ENCODE results near the gene UBA6.
A peak's percentile ranks its signal among the peaks of the same experiment; 100 is the strongest.
"Not testable (repeated sequence)": the region's sequence is repeated elsewhere in the genome, so short reads cannot be mapped to it uniquely, and the experiment has no call there.

UBA6 gene

GRCh38 chr4:67713529-67714247 is 12.7 kb upstream of the UBA6 start:
- no peak for DNase-seq

- no peak for DNase-seq
Measured at GRCh38 chr4:67712650-67713528, 11.9 kb upstream of the UBA6 start.

GRCh38 chr4:67712000-67712625 is 11.2 kb upstream of the UBA6 start:
- no peak for DNase-seq

DNA sequence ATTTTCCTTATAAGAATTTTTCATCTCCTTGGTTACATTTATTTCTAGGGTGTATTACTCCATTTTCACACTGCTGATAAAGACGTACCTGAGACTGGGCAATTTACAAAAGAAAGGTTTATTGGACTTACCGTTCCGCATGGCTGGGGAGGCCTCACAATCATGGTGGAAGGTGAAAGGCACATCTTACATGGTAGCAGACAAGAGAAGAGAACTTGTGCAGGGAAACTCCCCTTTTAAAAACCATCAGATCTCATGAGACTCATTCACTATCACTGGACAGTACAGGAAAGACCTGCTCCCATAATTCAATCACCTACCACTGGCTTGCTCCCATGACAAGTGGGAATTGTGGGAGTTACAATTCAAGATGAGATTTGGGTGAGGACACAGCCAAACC is 5.7 kb upstream of the UBA6 start:
- DNase-seq = not testable (repeated sequence)

DNA sequence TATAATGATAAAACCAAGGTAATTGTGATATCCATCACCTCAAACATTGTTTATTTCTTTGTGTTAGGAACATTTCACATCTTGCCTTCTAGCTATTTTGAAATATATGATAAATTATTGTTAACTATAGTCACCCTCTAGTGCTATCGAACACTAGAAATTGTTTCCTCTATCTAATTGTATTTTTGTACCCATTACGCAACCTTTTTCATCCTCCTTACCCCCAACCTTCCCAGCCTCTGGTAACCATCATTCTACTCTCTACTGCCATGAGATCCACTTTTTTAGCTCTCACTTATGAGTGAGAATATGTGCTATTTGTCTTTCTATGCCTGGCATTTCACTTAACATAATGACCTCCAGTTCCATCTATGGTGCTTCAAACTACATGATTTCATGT is 3.9 kb upstream of the UBA6 start:
- no peak for DNase-seq

DNA sequence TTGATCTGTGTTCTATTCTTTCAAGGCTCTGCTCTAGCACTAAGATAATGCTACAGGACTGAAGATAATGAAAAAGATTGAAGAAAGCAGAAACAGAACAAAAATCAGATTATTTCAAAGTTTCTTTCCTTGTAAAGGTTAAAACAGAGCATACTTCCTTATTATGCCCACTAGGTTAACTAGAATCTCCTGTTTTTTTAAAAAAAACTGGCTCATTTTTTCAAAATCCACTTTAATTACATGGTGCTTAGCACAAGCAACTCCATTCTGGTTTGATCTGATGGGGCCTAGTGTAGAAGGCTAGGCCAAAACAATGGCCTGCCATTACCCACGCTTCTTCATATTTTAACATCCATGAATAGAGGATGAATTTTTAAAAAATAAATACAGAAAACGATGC is 1.2 kb upstream of the UBA6 start:
- DNase-seq = no peak

GRCh38 chr4:67701517-67701850 is 529 bp upstream of the UBA6 start:
- DNase-seq = no peak

- peak in 2 of 5 experiments; percentile 10 to 63 for DNase-seq
Measured at GRCh38 chr4:67700116-67700737, 728 bp downstream of the UBA6 start.

GRCh38 chr4:67699603-67700002 is 1.4 kb downstream of the UBA6 start:
- no peak for DNase-seq

DNA sequence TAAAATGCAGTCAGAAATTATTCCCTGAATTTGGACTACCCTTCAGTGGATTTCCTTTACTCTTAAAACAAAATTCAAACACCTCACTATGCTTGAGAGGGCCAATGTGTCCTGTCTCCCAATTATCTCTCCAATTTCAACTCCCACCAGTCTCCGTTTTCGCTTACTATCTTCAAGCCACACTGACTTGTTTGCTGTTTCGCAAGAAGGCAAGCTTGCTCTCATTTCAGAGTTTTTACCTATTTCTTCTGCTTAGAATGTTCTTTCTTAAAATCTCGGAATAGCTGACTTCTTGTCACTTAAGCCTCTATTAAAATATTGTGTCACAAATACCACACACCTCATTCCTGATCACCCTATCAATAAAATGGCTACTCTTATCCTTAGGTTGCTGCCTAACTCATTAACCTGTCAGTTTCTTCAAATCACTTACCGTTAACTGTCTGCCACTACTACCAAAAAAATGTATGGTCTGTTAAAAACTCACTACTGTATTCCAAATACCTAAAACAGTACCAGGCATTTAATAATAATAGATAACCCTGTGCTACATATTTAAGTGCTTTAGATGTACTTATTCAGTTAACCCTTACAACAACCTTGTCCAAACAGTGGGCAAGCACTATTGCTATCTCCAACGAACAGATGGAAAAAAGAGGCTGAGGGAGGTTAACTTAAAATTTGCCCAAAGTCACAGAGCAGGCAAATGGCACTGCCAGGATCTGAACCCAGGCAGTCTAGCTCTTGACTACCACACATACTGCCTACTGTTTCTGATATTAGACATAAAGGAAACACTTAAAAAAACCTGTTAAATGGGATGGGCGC is 2.9 kb downstream of the UBA6 start:
- DNase-seq = no peak

DNA sequence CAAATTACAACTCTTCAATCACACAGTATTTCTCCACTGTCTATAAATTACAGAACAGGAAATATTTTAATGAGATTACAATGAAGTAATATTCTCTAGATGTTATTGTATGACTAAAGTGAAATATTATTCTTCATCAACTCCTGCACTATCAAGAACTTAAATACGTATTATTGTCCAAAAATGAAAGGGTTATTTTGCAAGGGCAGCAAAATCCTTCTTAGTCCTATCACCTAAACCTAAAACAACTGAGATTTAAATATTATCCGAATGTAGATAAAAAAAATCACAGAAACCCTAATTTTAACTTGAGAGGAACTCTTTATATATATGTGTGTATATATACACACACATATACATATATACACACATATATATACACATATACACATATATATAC is 4.9 kb downstream of the UBA6 start:
- no peak for DNase-seq

DNA sequence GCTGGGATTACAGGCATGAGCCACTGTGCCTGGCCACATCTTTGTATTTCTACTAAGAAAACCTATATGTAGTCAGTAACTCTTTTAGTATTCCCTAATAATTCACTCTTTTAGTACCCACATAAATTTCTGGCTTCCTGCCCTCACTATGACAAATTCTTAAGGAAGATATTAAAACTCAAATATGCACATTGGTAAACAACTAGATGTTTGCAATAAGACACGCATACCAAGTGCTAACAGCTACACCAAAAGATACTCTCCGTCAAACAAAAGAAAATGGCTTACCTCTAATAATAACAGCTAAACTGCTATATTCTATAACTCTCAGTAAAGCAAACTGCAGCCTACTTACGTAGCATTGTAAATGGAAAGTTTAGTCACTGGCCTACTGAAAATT is 6.3 kb downstream of the UBA6 start:
- DNase-seq = no peak

DNA sequence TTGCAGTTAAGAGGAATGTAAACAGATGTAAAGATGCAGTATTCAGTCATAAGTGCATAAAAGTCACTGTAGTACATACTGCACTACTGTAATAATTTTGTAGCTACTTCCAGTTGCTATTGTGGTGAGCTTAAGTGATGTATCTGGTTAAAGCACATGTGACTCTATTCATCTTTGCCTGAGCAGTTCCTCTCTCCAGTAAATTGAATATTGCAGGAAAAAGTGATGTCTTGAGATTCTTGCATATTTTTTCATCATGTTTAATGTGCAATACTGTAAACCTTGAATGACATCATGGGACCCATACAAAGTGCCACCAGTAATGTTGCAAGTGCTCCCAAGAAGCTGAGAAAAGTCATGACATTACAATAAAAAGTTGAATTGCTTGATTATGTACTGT is 9.6 kb downstream of the UBA6 start:
- no peak for DNase-seq

- DNase-seq = no peak
Measured at GRCh38 chr4:67687636-67688035, 13.3 kb downstream of the UBA6 start.

GRCh38 chr4:67685532-67685859 is 15.5 kb downstream of the UBA6 start:
- no peak for DNase-seq

- DNase-seq = peak in 1 of 5 experiments; percentile 57
Measured at GRCh38 chr4:67684839-67685531, 16.0 kb downstream of the UBA6 start.

GRCh38 chr4:67682266-67682665 is 18.7 kb downstream of the UBA6 start:
- DNase-seq = no peak

DNA sequence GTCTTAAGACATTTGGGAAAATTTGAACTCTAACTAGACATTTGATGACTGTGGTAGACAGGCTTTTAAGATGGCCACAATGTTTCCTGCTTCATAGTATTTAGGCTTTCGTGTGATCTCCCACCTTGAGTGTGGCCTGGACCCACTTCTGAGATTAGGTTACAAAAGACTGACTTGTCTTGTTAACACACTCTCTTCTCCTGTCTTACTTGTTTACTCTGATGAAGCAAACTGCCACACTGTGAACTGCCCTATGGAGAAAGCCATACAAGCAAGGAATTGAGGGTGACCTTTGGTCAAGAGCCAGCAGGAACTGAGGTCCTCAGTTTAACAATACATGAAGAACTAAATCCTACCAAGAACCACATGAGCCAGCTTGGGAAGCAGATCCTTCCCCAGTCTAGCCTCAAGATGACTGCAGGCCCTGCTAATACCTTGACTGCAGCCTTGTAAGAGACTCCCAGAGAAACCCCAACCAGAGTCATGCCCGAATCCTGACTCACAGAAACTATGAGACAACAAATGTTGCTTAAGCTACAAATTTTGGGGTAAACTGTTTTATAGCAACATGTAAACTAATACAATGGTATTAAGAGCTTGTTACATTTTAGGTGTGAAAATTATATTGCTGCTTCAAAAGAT is 20.3 kb downstream of the UBA6 start:
- no peak for DNase-seq

DNA sequence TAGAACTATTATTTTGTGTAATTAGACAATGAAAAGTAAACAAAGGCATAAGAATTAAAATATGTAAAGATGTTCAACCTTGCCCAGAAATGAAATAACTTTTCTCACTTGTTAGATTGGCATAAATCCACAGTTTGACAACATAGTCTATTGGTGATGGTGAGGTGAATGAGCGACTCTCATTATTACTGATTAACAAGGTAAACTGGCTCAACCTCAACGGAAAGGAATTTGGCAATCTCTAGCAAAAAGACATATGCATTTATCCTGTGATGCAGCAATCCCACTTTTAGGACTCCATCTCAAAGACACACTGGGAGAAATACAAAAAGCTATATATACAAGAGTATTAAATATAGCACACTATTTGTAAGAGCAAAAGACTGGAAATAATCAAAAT is 22.3 kb downstream of the UBA6 start:
- no peak for DNase-seq

DNA sequence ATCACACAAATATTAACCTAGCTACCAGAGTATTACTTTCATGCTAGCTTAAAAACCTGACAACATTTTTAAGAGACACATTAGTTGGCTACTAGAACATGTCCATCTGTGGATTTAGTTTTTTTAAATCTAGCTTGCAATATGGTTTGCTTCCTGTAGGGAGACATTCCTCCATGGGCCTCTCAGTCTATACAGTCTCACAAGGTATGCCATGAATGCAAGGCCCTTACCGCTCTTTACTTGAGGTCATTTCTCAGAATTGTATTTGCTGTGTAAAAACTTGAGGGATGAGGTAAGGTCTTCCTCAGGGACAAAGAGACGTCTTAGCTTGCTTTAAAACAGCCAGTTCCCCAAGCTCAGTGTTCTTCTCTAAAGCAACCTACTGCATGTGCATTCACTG is 26.9 kb downstream of the UBA6 start:
- DNase-seq = no peak

- DNase-seq = no peak
Measured at GRCh38 chr4:67668315-67668714, 32.6 kb downstream of the UBA6 start.

All from T-helper 2 cell (primary cell).